Astrocyte of the hippocampus (primary cell): Measurements from ENCODE around the gene NUPR2.
"Not testable (repeated sequence)": the region's sequence is repeated elsewhere in the genome, so short reads cannot be mapped to it uniquely, and the experiment has no call there.

ENCODE experiments used
- DNase-seq: peaks from one replicate; pipeline ENCODE4 v3.0.0; 2011; ENCODE audit warnings: low read depth, low spot score

NUPR2 gene

DNA sequence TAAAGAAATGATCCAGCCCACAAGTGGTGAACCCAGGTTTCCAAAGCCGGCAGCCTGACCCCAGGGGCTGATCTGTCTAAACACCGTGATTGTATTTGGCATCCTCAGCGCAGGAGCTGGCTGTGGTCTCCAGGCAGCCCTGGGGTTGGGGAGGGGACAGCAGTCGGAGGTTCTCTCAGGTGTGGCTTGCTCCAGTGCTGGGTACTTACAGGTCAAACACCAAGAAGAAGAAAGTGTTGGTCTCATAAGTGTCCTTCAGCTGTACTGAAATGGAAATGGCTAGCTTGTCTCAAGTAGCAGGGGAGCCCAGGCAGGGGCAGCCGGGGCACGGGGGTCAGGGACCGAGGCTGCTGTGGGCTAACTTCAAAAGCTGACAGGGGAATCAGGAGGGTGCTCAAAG lies 29.5 kb downstream of the NUPR2 start:
- DNase-seq, result no peak

DNA sequence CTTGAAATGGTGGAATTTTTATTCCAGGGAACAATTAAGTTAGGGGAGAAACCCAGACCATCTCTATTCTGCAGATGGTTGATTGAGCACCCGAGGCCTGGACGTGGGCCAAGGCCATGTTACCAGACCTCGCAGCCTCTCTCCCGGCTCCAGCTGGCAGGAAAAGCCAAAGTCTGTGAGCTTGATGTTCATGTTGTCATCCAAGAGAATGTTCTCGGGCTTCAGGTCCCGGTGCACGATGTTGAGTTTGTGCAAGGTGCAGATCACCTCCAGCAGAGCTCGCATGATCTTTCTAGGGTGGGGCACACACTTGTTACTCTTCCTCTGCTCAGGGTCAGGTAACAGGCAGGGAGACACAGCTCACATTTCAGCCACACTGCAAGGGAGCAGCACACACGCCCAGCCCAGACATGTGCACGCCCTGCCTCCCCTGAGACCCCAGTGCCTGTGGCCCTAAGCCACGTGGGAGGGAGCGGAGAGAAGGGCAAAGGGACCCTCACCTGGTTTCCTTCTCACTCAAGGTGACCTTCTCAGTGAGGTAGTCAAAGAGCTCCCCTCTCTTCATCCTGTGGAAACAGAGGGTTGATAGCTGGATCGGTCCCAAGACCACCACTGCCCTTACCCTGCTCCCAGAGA lies 32.9 kb downstream of the NUPR2 start:
- DNase-seq, result peak; percentile 16

DNA sequence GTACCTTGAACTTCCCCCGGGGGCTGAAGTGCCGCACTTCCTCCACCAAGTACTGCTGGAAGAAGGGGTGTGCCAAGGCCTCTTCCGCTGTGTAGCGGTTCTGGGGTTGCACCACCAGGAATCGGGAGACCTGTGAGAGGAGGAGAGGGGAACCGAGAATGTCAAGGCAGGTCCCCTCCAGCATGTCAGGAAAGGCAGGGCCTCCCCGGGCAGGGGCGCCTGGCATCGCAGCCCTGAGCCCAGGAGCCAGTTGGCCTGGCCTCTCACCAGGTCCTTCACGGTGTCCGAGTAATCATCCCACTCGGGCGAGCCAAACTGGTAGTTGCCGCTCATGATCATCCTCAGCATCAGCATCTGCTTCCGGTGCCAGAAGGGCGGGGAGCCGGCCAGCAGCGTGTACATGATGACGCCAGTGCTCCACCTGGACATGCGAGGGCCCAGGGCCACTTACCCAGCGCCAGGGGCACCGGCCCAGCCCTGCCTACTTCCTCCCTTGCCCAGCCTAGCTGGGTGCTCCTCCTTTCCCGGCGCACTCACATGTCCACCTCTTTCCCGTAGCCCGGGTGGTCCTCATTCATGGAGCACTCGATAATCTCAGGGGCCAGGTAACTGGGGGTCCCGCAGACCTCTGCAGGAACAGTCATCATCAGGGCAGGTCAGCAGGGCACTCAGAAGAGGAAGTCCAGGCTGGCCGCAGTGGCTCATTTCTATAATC lies 34.4 kb downstream of the NUPR2 start:
- DNase-seq, result no peak

DNA sequence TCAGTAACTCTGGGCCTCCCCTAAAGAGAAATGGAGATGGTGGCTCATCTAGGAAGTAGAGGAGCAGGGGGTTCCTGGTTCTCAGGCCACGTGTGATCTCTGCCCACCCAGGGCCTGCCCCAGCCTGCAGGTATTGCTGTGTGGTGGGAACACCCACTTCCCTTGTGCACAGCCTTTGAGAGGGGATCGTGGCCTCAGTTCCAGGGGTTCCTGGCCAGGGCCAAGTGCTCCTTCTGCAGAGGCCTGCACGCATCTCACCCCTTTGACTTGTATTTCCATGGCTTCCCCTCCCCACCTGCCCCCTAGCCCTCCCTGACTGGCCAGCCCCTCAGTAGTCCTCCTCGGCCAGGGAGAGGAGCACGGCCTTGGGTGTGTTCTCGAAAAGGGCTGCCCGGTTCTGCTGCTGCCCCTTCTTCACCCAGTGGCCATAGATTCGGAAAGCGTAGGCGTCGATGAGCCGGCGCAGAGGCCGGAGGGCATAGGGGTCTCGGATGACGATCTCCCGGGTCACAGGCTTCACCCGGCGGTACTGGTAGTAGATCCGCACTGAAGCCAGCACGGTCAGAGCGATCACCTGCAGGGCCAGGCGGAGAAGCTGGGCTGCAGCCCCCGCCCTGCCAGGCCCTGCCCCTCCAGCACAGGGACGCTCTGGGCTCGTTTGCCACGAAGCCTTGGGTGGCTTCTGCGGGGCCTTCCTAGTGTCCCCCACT lies 35.3 kb downstream of the NUPR2 start:
- DNase-seq, result not testable (repeated sequence)

DNA sequence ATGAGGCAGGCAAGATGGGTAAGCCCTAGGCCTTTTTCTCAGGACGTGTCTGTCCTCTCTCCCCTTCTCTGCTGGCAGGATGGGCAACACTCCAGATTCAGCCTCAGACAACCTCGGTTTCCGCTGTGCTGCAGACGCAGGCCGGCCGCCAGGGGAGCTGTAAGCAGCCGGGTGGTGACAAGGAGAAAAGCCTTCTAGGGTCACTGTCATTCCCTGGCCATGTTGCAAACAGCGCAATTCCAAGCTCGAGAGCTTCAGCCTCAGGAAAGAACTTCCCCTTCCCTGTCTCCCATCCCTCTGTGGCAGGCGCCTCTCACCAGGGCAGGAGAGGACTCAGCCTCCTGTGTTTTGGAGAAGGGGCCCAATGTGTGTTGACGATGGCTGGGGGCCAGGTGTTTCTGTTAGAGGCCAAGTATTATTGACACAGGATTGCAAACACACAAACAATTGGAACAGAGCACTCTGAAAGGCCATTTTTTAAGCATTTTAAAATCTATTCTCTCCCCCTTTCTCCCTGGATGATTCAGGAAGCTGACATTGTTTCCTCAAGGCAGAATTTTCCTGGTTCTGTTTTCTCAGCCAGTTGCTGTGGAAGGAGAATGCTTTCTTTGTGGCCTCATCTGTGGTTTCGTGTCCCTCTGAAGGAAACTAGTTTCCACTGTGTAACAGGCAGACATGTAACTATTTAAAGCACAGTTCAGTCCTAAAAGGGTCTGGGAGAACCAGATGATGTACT lies 36.6 kb downstream of the NUPR2 start:
- DNase-seq, result peak; percentile 91

DNA sequence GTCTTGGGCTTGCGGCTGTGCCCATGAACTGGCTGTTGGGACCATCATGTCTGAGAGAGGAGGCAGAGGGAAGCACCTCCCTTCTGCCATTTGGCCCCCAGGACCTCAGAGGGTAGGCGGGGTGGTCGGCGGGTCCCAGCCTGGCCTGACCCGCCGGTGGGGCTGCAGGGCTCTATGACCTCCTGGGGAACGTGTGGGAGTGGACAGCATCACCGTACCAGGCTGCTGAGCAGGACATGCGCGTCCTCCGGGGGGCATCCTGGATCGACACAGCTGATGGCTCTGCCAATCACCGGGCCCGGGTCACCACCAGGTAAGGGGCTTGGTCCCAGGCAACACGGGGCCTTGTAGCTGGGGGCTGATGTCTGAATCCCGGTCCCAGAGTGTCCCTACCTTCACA lies 38.0 kb downstream of the NUPR2 start:
- DNase-seq, result no peak

DNA sequence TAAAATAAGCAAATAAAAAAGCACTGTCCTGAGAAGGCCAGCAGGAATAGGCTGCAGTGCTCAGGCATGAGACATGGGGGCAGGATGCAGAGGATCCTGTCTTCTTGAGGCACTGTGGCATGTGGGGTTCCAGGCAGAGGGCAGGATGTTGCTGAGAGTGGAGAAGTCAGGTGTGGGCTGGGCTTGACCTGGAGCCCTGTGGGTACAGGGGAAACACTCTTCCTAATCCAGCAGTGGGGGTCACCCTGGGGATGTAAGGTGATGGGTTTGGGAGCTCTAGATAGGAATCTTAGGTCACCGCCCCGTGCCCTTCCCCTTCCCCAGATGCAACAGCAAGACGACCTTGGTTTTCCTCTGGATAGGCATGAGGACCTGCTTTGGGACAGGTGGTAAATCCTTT lies 38.5 kb downstream of the NUPR2 start:
- DNase-seq, result no peak

DNA sequence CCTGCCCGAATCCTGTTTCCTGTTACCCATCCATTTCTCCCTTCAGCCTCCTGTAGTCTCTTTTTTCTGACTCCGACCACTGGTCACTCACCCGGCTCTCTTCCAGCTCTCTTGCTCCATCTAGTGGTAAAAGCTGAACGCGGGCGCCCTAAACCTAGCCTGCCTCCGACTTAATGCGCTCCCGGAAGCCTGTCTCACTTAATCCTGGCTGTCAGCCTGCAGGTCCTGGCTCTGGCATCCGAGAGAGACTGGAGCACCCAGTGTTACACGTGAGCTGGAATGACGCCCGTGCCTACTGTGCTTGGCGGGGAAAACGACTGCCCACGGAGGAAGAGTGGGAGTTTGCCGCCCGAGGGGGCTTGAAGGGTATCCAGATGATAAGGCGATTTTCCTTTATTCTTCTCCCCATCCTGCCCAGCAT lies 41.8 kb downstream of the NUPR2 start:
- peak; percentile 93 for DNase-seq

DNA sequence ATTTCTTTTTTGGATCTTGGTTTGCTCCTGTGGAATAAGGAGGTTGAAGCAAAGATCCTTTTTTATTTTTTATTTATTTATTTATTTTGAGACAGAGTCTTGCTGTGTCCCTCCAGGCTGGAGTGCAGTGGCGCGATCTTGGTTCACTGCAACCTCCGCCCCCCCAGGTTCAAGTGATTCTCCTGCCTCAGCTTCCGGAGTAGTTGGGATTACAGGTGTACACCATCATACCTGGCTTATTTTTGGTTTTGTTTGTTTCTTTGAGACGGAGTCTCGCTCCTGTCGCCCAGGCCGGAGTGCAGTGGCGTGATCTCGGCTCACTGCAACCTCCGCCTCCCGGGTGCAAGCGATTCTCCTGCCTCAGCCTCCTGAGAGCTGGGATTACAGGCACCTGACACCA lies 49.8 kb downstream of the NUPR2 start:
- not testable (repeated sequence) for DNase-seq
